ENCODE measurements around the gene DOLPP1.
"Not testable (repeated sequence)": the region's sequence is repeated elsewhere in the genome, so short reads cannot be mapped to it uniquely, and the experiment has no call there.

Gene DOLPP1

GRCh38 chr9:129080601-129081387, at the start of gene DOLPP1:
DOLPP1 (plus strand) TSS chr9:129081111; CDS start chr9:129081132, 21 bp downstream.
- peak; percentile 100 for DNase-seq

GRCh38 chr9:129031514-129031913, 49.4 kb upstream of the DOLPP1 start:
- DNase-seq = no peak

- DNase-seq = no peak
Observed at GRCh38 chr9:129032541-129033159, 48.3 kb upstream of the DOLPP1 start.

GRCh38 chr9:129033216-129033615, 47.7 kb upstream of the DOLPP1 start:
- DNase-seq = peak; percentile 78

GRCh38 chr9:129035838-129036237, 45.1 kb upstream of the DOLPP1 start:
- not testable (repeated sequence) for DNase-seq

- DNase-seq = peak; percentile 100
Observed at GRCh38 chr9:129036241-129036922, 44.5 kb upstream of the DOLPP1 start, which contains the start of gene MIGA2. MIGA2 (plus strand) TSS chr9:129036626; CDS start chr9:129040595, 3,969 bp downstream.

GRCh38 chr9:129036923-129037766, 43.8 kb upstream of the DOLPP1 start:
- DNase-seq = no peak

- DNase-seq = no peak
Observed at GRCh38 chr9:129037767-129038098, 43.2 kb upstream of the DOLPP1 start.

- no peak for DNase-seq
Observed at GRCh38 chr9:129038109-129038852, 42.6 kb upstream of the DOLPP1 start.

GRCh38 chr9:129040113-129040643, 40.7 kb upstream of the DOLPP1 start:
- DNase-seq = peak; percentile 77

GRCh38 chr9:129042016-129042415, 38.9 kb upstream of the DOLPP1 start:
- DNase-seq = no peak

- DNase-seq = no peak
Observed at GRCh38 chr9:129052592-129052991, 28.3 kb upstream of the DOLPP1 start.

GRCh38 chr9:129053020-129053419, 27.9 kb upstream of the DOLPP1 start:
- no peak for DNase-seq

GRCh38 chr9:129054163-129054851, 26.6 kb upstream of the DOLPP1 start:
- no peak for DNase-seq

GRCh38 chr9:129058965-129059795, 21.7 kb upstream of the DOLPP1 start:
- DNase-seq = no peak

- DNase-seq = no peak
Observed at GRCh38 chr9:129059796-129060785, 20.8 kb upstream of the DOLPP1 start.

GRCh38 chr9:129060991-129061390, 19.9 kb upstream of the DOLPP1 start:
- DNase-seq = no peak

GRCh38 chr9:129063061-129063460, 17.9 kb upstream of the DOLPP1 start:
- DNase-seq = no peak

GRCh38 chr9:129064499-129064908, 16.4 kb upstream of the DOLPP1 start:
- no peak for DNase-seq

Measured in hematopoietic multipotent progenitor cell treated with erythropoietin and hydrocortisone succinate and interleukin-3 and kit ligand, for 4 days (in vitro differentiated cells).